Spleen (tissue), 11 donors: ENCODE results near the gene PERCC1. TPM values are rescaled to one million over a fixed set of nuclear protein-coding genes. Genes with fewer than 3 reads are reported as not detected.
A peak's percentile ranks its signal among the peaks of the same experiment; 100 is the strongest.

Source experiments
- DNase-seq: peaks from one replicate; pipeline ENCODE4 v3.0.0-alpha.2; 2020
- H3K27ac ChIP-seq, 8 donors: fragments of 200-600 bp; sonication (generic) in 7 of 8; 1 replicate in 4 of 8; 2 replicates in 4 of 8; pipeline versions ENCODE4 v1.5.0 to v1.8.0; 2016 to 2021; ENCODE audit warnings: inconsistent platforms in 4 of 8, mild to moderate bottlenecking in 4 of 8, moderate library complexity in 1 of 8
- H3K27me3 ChIP-seq, 7 donors: fragments of 200-600 bp; sonication (generic) in 6 of 7; replicated peaks in 1 of 7; 1 replicate in 4 of 7; 2 replicates in 3 of 7; pipeline versions ENCODE4 v1.5.0 to v1.8.0; 2016 to 2021; ENCODE audit warnings: inconsistent platforms in 3 of 7, mild to moderate bottlenecking in 1 of 7
- H3K36me3 ChIP-seq, 6 donors: fragments of 200-600 bp; sonication (generic) in 5 of 6; 1 replicate in 4 of 6; 2 replicates in 2 of 6; pipeline versions ENCODE4 v1.5.0 to v1.8.0; 2016 to 2021; ENCODE audit warnings: inconsistent platforms in 2 of 6
- H3K4me1 ChIP-seq, 6 donors: fragments of 200-600 bp; sonication (generic) in 5 of 6; 1 replicate in 3 of 6; 2 replicates in 3 of 6; pipeline versions ENCODE4 v1.5.0 to v1.8.0; 2016 to 2021; ENCODE audit warnings: inconsistent platforms in 3 of 6
- H3K4me3 ChIP-seq, 8 donors: fragments of 200-600 bp; sonication (generic) in 7 of 8; 1 replicate in 4 of 8; 2 replicates in 4 of 8; pipeline versions ENCODE4 v1.5.0 to v1.8.0; 2016 to 2021; ENCODE audit warnings: inconsistent platforms in 4 of 8, mild to moderate bottlenecking in 4 of 8, moderate library complexity in 2 of 8
- H3K9me3 ChIP-seq, 8 donors: fragments of 200-600 bp; sonication (generic) in 7 of 8; 1 replicate in 4 of 8; 2 replicates in 4 of 8; pipeline versions ENCODE4 v1.5.0 to v1.8.0; 2016 to 2021; ENCODE audit warnings: inconsistent platforms in 4 of 8
- CTCF ChIP-seq, 11 experiments: fragments of 200-600 bp in 7 of 11; fragments of 450-650 bp in 4 of 11; sonication (generic) in 4 of 11; IDR thresholded peaks in 8 of 11; conservative IDR thresholded peaks in 3 of 11; 1 replicate in 7 of 11; 2 replicates in 4 of 11; pipeline versions ENCODE4 v1.4.0 to v1.8.0; 2016 to 2021; ENCODE audit warnings: antibody characterized with exemption in 11 of 11, inconsistent platforms in 4 of 11, mild to moderate bottlenecking in 1 of 11
- POLR2A ChIP-seq, 3 donors: fragments of 450-650 bp; IDR thresholded peaks; one replicate each; pipeline ENCODE4 v1.5.1; 2017; ENCODE audit warnings: antibody characterized with exemption in 3 of 3, mild to moderate bottlenecking in 1 of 3
- POLR2AphosphoS5 ChIP-seq, 3 donors: sonication (generic); formaldehyde crosslinking; IDR thresholded peaks; one replicate each; pipeline ENCODE4 v1.5.1; 2017; ENCODE audit warnings: antibody characterized with exemption in 3 of 3
- WGBS, 5 donors: extraction: QIAGEN DNeasy Blood & Tissue Kit in 3 of 5; methylation state at CpG; one replicate each; pipeline versions ENCODE4 v1.1.5 to v1.1.7; 2013 to 2018; 5-methylcytosine and 5-hydroxymethylcytosine counted together
- intact Hi-C: fragments of 100-400 bp; cut with DNase I; formaldehyde crosslinking; loops from one replicate; pipeline ENCODE4 v1.15.0; 2023; ENCODE audit warnings: low total_unique reads
- polyA plus RNA-seq, 3 donors: library from polyadenylated mRNA; stranded (reverse); fragments of 200-250 nt; gene quantifications; one replicate each; pipeline ENCODE4 v1.2.1, GENCODE V29; 2013
- total RNA-seq, 7 donors: library from RNA; depleted of rRNA in 3 of 7; stranded (reverse); fragments of >200 nt in 3 of 7; fragmentation: NEBNext Ultra II Directional in 4 of 7; extraction: Animal tissue kit (Norgen Biotek cat#: 25700) in 4 of 7; gene quantifications; one replicate each; pipeline versions ENCODE4 v1.1.0 to v1.2.1, GENCODE V29; 2016 to 2021
- donor health status: healthy with polysubstance abuse.
- donor health status: DM: no; HTN: no; CAD: no; lungs with moderate emphysema.
- donor health status: DM: no; HTN: no; CAD: no.
- donor health status: Bipolar disorder and iron deficiency.
- donor health status: healthy.
- donor health status: DM: no; HTN: no; CAD: no.
- donor health status: DM: yes; HTN: yes; CAD: no.

The PERCC1 gene
- total and polyA plus RNA-seq, 10 donors = 0.11 to 1.3 (median 0.73) TPM; not detected in 7

GRCh38 chr16:1451702-1452392 lies 21.0 kb downstream of the PERCC1 start:
- peaks cover 0 to 100% (median 95%) of the 10 kb centered on the region in 6 donors for H3K36me3 ChIP-seq
- H3K27me3 ChIP-seq = no peaks in the 10 kb centered on the region
- TF ChIP-seq POLR2A (IDR thresholded peaks at IDR 0.05) = no peak
- TF ChIP-seq POLR2AphosphoS5 (IDR thresholded peaks at IDR 0.05) = peak in 1 of 3 donors; percentile 28
- no peak for TF ChIP-seq CTCF (IDR thresholded peaks at IDR 0.05 in 8 of 11, conservative IDR thresholded peaks at IDR 0.05 in 3 of 11)
- WGBS, 5 donors = 95 to 98% (median 96%) methylated on average over 29 to 34 of the region's 34 CpGs
- DNase-seq = no peak
- no peaks in the 10 kb centered on the region for H3K4me1 ChIP-seq
- intact Hi-C loops = no loop called here
- H3K4me3 ChIP-seq = no peak overlapping the region
- H3K9me3 ChIP-seq = no peaks in the 10 kb centered on the region
- H3K27ac ChIP-seq = no peak overlapping the region

GRCh38 chr16:1452530-1452929 lies 21.7 kb downstream of the PERCC1 start:
- Histone ChIP-seq H3K4me1 (peaks cover 0 to under 1% (median 0%) of the 10 kb centered on the region in 6 donors), H3K27ac (no peak overlapping the region), H3K27me3 (no peaks in the 10 kb centered on the region), H3K9me3 (no peaks in the 10 kb centered on the region), H3K36me3 (peaks cover 0 to 100% (median 94%) of the 10 kb centered on the region in 6 donors), H3K4me3 (no peak overlapping the region)
- WGBS, 5 donors = 92 to 98% (median 94%) methylated on average over 2 to 20 of the region's 20 CpGs
- TF ChIP-seq POLR2AphosphoS5 (IDR thresholded peaks at IDR 0.05) (no peak), CTCF (IDR thresholded peaks at IDR 0.05 in 8 of 11, conservative IDR thresholded peaks at IDR 0.05 in 3 of 11) (no peak), POLR2A (IDR thresholded peaks at IDR 0.05) (no peak)
- intact Hi-C loops = no loop called here
- no peak for DNase-seq

- DNase-seq = no peak
- H3K36me3 ChIP-seq = peaks cover 0 to 100% (median 94%) of the 10 kb centered on the region in 6 donors
- TF ChIP-seq POLR2A (IDR thresholded peaks at IDR 0.05) (no peak), POLR2AphosphoS5 (IDR thresholded peaks at IDR 0.05) (no peak), CTCF (IDR thresholded peaks at IDR 0.05 in 8 of 11, conservative IDR thresholded peaks at IDR 0.05 in 3 of 11) (no peak)
- H3K4me3 ChIP-seq = no peak overlapping the region
- intact Hi-C loops = no loop called here
- H3K9me3 ChIP-seq = no peaks in the 10 kb centered on the region
- no peaks in the 10 kb centered on the region for H3K27me3 ChIP-seq
- H3K4me1 ChIP-seq = peaks cover 0 to 8% (median 6%) of the 10 kb centered on the region in 6 donors
- WGBS, 5 donors = 93 to 96% (median 96%) methylated on average over 11 to 19 of the region's 19 CpGs
- no peak overlapping the region for H3K27ac ChIP-seq
These were observed 22.4 kb downstream of the PERCC1 start for GRCh38 chr16:1453316-1453715.

- no peak for DNase-seq
- TF ChIP-seq POLR2A (IDR thresholded peaks at IDR 0.05) (no peak), POLR2AphosphoS5 (IDR thresholded peaks at IDR 0.05) (peak in 1 of 3 donors; percentile 34)
- Histone ChIP-seq H3K36me3 (peaks cover 0 to 96% (median 83%) of the 10 kb centered on the region in 6 donors), H3K27ac (no peak overlapping the region), H3K9me3 (no peaks in the 10 kb centered on the region), H3K4me1 (peaks cover 0 to 16% (median 12%) of the 10 kb centered on the region in 6 donors), H3K4me3 (no peak overlapping the region), H3K27me3 (no peaks in the 10 kb centered on the region)
- WGBS, 5 donors = 86 to 94% (median 93%) methylated on average over 8 to 17 of the region's 17 CpGs
- intact Hi-C loops = no loop called here
These were observed 23.7 kb downstream of the PERCC1 start for GRCh38 chr16:1454561-1454960.
